Measurements from ENCODE around the gene IMMP1L. TPM values are rescaled to one million over a fixed set of nuclear protein-coding genes. Genes with fewer than 3 reads are reported as not detected.

The IMMP1L gene
- polyA plus RNA-seq, 1 donor, result 24.0 TPM

GRCh38 chr11:31477528-31478222 is 31.7 kb downstream of the IMMP1L start:
- no peak for DNase-seq (ENCODE audit: low read depth)

- no peak for DNase-seq (ENCODE audit: low read depth)
These were observed 35.3 kb downstream of the IMMP1L start for GRCh38 chr11:31474083-31474482.

- no peak for DNase-seq (ENCODE audit: low read depth)
These were observed 45.0 kb downstream of the IMMP1L start for GRCh38 chr11:31464436-31464835.

- DNase-seq (ENCODE audit: low read depth), result no peak
These were observed 54.2 kb downstream of the IMMP1L start for GRCh38 chr11:31455177-31455576.

- no peak for DNase-seq (ENCODE audit: low read depth)
These were observed 58.6 kb downstream of the IMMP1L start for GRCh38 chr11:31450841-31451240.

- no peak for DNase-seq (ENCODE audit: low read depth)
These were observed 60.4 kb downstream of the IMMP1L start for GRCh38 chr11:31449040-31449439.

- no peak for DNase-seq (ENCODE audit: low read depth)
These were observed 63.8 kb downstream of the IMMP1L start for GRCh38 chr11:31445621-31446020.

GRCh38 chr11:31443802-31444201 is 65.6 kb downstream of the IMMP1L start:
- DNase-seq (ENCODE audit: low read depth), result no peak

GRCh38 chr11:31442086-31442485 is 67.3 kb downstream of the IMMP1L start:
- DNase-seq (ENCODE audit: low read depth), result no peak

GRCh38 chr11:31441296-31441695 is 68.1 kb downstream of the IMMP1L start:
- DNase-seq (ENCODE audit: low read depth), result no peak

- no peak for DNase-seq (ENCODE audit: low read depth)
These were observed 71.5 kb downstream of the IMMP1L start for GRCh38 chr11:31437742-31438435.

GRCh38 chr11:31433851-31434250 is 75.6 kb downstream of the IMMP1L start:
- DNase-seq (ENCODE audit: low read depth), result no peak

GRCh38 chr11:31424652-31425051 is 84.8 kb downstream of the IMMP1L start:
- no peak for DNase-seq (ENCODE audit: low read depth)

- no peak for DNase-seq (ENCODE audit: low read depth)
These were observed 86.7 kb downstream of the IMMP1L start for GRCh38 chr11:31422703-31423102.

- DNase-seq (ENCODE audit: low read depth), result no peak
These were observed 87.6 kb downstream of the IMMP1L start for GRCh38 chr11:31421820-31422219.

GRCh38 chr11:31419669-31420068 is 89.8 kb downstream of the IMMP1L start:
- no peak for DNase-seq (ENCODE audit: low read depth)

GRCh38 chr11:31419138-31419537 is 90.3 kb downstream of the IMMP1L start:
- DNase-seq (ENCODE audit: low read depth), result no peak

- DNase-seq (ENCODE audit: low read depth), result no peak
These were observed 91.6 kb downstream of the IMMP1L start for GRCh38 chr11:31417816-31418215.

GRCh38 chr11:31417357-31417756 is 92.1 kb downstream of the IMMP1L start:
- DNase-seq (ENCODE audit: low read depth), result no peak

- no peak for DNase-seq (ENCODE audit: low read depth)
These were observed 94.0 kb downstream of the IMMP1L start for GRCh38 chr11:31415435-31415834.

- no peak for DNase-seq (ENCODE audit: low read depth)
These were observed 95.1 kb downstream of the IMMP1L start for GRCh38 chr11:31414338-31414737.

GRCh38 chr11:31412946-31413345 is 96.5 kb downstream of the IMMP1L start:
- DNase-seq (ENCODE audit: low read depth), result no peak

GRCh38 chr11:31408201-31408600 is 101.2 kb downstream of the IMMP1L start:
- DNase-seq (ENCODE audit: low read depth), result no peak

All from forelimb muscle (tissue), 1 donor.